ENCODE results near the gene FSHR. TPM values are rescaled to one million over a fixed set of nuclear protein-coding genes. Genes with fewer than 3 reads are reported as not detected.

The FSHR gene
- total RNA-seq, 2 donors from 2014 or later = not detected

DNA sequence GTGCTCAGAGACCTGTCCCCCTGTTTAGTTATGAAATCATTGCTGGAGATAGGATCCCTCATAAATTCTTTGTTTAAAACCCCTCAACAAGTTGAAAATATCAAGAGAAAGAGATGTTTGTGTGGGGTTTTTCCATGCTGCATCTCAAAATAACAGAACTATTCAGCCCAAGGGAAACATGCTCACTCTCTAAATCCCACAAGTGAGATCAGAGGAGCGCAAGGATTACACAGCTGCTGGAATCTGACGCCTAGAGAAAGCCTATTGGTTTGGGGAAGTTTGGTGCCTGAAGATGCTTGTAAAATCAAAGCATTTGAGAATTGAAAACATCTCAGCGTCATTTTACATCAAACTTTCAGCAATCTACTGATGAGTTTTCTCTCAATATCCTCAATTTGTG, 7.9 kb downstream of the FSHR start:
- Mint-ChIP-seq H3K9me3 (peaks cover 5 to 10% of the 10 kb centered on the region in 2 donors), H3K27ac (no peak overlapping the region), H3K36me3 (no peaks in the 10 kb centered on the region)
- ATAC-seq = no peak
- no peak for DNase-seq (ENCODE audit: low spot score in 2 of 2)

- DNase-seq (ENCODE audit: low spot score in 2 of 2) (no peak), ATAC-seq (no peak)
- Mint-ChIP-seq H3K9me3 (peaks cover 17% of the 10 kb centered on the region in 2 donors), H3K27ac (no peak overlapping the region), H3K36me3 (no peaks in the 10 kb centered on the region)
These were observed 22.5 kb downstream of the FSHR start for GRCh38 chr2:49131801-49132200.

GRCh38 chr2:49129034-49129433, 25.3 kb downstream of the FSHR start:
- DNase-seq (ENCODE audit: low spot score in 2 of 2) (no peak), ATAC-seq (no peak)
- Mint-ChIP-seq H3K36me3 (no peaks in the 10 kb centered on the region), H3K27ac (no peak overlapping the region), H3K9me3 (peaks cover 17 to 24% of the 10 kb centered on the region in 2 donors)

DNA sequence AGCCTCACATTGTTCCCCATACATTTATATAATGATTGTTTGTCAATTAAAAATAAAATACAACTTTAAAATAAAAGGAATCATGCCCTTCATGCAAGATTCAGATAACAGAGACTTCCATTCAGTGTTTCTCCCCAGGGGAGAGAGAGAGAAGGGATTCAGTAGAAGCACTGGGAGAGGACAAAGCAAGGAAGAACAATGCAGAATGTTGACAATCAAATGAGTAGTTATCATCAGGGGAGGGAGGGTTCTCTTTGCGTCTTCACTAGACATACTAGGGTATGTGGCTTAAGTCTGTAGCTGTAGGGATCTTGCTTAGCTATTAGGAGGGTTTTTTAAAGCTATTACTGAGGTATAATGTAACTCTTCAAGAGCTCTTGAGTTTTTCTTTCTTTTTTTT, 30.7 kb downstream of the FSHR start:
- ATAC-seq (no peak), DNase-seq (ENCODE audit: low spot score in 2 of 2) (no peak)
- Mint-ChIP-seq H3K36me3 (no peaks in the 10 kb centered on the region), H3K27ac (no peak overlapping the region), H3K9me3 (peaks cover 12 to 14% of the 10 kb centered on the region in 2 donors)

GRCh38 chr2:49122107-49122506, 32.2 kb downstream of the FSHR start:
- DNase-seq (ENCODE audit: low spot score in 2 of 2) (no peak), ATAC-seq (no peak)
- Mint-ChIP-seq H3K27ac (no peak overlapping the region), H3K9me3 (peaks cover 8 to 21% of the 10 kb centered on the region in 2 donors), H3K36me3 (no peaks in the 10 kb centered on the region)

DNA sequence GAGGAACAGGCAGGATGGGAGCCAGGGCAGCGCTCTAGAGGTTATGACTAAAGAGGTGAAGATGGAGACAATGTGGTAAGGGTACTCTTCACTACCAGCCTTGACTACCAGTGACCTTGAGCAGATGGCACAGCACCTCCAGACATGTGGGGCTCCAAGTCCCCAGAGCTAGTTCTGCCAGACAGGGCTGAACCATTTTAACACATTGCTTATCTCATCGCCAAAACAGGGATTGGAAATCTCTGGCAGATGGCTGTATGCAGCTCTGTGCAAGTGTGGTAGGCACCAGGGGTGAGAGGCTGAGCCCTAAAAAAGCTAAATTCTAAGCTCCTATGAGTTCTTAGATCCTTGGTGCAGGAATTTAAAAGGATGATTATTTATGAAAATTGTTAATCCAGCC, 41.3 kb downstream of the FSHR start:
- no peaks in the 10 kb centered on the region for H3K36me3 Mint-ChIP-seq
- ATAC-seq (no peak), DNase-seq (ENCODE audit: low spot score in 2 of 2) (no peak)
- peaks cover 8 to 14% of the 10 kb centered on the region in 2 donors for H3K9me3 Mint-ChIP-seq
- H3K27ac Mint-ChIP-seq = no peak overlapping the region

DNA sequence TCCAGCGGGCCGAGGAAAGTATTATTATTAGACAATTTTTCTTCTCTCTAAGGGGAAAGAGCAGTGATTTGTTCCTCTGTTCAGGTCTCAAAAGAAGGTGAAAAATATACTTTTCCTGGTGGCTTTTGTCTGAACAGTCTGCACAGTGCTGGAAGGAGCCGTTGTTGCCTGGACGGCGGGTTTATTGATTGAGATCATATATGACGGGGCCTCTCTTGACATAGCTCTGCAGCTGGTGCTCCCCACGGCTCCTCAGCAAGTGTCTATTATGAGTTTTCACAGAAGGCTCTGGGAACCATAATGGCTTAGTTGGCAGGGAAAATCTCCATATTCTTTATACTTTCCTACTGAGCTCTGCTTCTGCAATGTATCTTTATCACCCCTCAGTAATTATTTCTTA, 42.9 kb downstream of the FSHR start:
- H3K36me3 Mint-ChIP-seq = no peaks in the 10 kb centered on the region
- no peak overlapping the region for H3K27ac Mint-ChIP-seq
- DNase-seq (ENCODE audit: low spot score in 2 of 2) = no peak
- no peak for ATAC-seq
- peaks cover 8 to 12% of the 10 kb centered on the region in 2 donors for H3K9me3 Mint-ChIP-seq

- ATAC-seq = no peak
- Mint-ChIP-seq H3K27ac (no peak overlapping the region), H3K36me3 (no peaks in the 10 kb centered on the region), H3K9me3 (peaks cover 8 to 13% of the 10 kb centered on the region in 2 donors)
- DNase-seq (ENCODE audit: low spot score in 2 of 2) = no peak
These were observed 43.3 kb downstream of the FSHR start for GRCh38 chr2:49111006-49111405.

GRCh38 chr2:49110571-49110970, 43.7 kb downstream of the FSHR start:
- Mint-ChIP-seq H3K27ac (no peak overlapping the region), H3K36me3 (no peaks in the 10 kb centered on the region)
- ATAC-seq = no peak

GRCh38 chr2:49108851-49109250, 45.5 kb downstream of the FSHR start:
- Mint-ChIP-seq H3K9me3 (peaks cover 3 to 15% of the 10 kb centered on the region in 2 donors), H3K27ac (no peak overlapping the region), H3K36me3 (no peaks in the 10 kb centered on the region)
- ATAC-seq (no peak), DNase-seq (ENCODE audit: low spot score in 2 of 2) (no peak)

More at GRCh38 chr2:49110571-49110970, 43.7 kb downstream of the FSHR start:
- H3K9me3 Mint-ChIP-seq = peaks cover 5 to 11% of the 10 kb centered on the region in 2 donors
- no peak for DNase-seq (ENCODE audit: low spot score in 2 of 2)

DNA sequence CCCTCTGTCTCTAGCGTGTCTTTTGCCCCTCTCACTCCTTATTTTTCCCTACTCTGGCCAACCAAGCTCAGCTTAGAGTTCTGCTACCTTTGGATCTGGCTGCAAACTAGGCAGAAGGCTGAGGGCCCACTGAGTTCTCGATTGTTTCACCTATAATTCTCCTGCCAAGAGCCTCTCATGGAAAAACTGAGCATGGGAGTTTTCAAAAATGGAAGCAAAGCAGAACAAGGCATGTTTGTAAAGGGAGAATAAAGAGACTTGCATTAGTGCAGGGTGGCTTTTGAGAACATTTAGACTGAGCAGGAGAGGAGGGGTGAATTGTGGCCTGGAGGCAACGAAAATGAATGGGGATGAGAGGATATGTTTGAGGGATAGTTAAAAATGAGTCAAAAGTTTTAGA, 45.9 kb downstream of the FSHR start:
- H3K27ac Mint-ChIP-seq = no peak overlapping the region
- ATAC-seq (no peak), DNase-seq (ENCODE audit: low spot score in 2 of 2) (no peak)
- H3K36me3 Mint-ChIP-seq = no peaks in the 10 kb centered on the region
- peaks cover 3 to 15% of the 10 kb centered on the region in 2 donors for H3K9me3 Mint-ChIP-seq

- Mint-ChIP-seq H3K27ac (no peak overlapping the region), H3K36me3 (no peaks in the 10 kb centered on the region), H3K9me3 (peaks cover 9 to 23% of the 10 kb centered on the region in 2 donors)
- no peak for ATAC-seq
- no peak for DNase-seq (ENCODE audit: low spot score in 2 of 2)
These were observed 48.8 kb downstream of the FSHR start for GRCh38 chr2:49105506-49105905.

DNA sequence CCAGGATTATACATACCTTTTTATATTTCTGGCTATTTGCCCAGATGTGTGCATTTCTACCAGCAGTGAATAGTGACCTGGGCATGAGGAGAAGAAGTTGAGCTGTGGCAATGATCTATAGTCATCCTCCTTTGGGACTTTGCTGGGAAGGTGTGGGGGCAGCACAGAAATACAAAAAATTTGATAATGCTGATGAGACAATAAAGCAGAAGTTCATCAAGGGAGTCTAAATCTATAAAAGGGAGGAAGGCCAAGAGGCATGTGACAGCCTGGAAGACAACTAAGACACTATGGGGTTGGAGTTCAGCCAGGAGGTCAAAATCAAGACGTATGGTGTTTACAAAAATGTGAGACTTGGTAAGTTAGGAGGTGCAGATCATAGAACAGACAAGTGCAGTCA, 52.2 kb downstream of the FSHR start:
- ATAC-seq (no peak), DNase-seq (ENCODE audit: low spot score in 2 of 2) (no peak)
- no peak overlapping the region for H3K27ac Mint-ChIP-seq
- H3K9me3 Mint-ChIP-seq = peaks cover 13 to 21% of the 10 kb centered on the region in 2 donors
- no peaks in the 10 kb centered on the region for H3K36me3 Mint-ChIP-seq

- H3K27ac Mint-ChIP-seq = no peak overlapping the region
- no peaks in the 10 kb centered on the region for H3K36me3 Mint-ChIP-seq
- peaks cover 4 to 9% of the 10 kb centered on the region in 2 donors for H3K9me3 Mint-ChIP-seq
- DNase-seq (ENCODE audit: low spot score in 2 of 2) = no peak
- ATAC-seq = no peak
These were observed 73.6 kb downstream of the FSHR start for GRCh38 chr2:49080681-49081080.

DNA sequence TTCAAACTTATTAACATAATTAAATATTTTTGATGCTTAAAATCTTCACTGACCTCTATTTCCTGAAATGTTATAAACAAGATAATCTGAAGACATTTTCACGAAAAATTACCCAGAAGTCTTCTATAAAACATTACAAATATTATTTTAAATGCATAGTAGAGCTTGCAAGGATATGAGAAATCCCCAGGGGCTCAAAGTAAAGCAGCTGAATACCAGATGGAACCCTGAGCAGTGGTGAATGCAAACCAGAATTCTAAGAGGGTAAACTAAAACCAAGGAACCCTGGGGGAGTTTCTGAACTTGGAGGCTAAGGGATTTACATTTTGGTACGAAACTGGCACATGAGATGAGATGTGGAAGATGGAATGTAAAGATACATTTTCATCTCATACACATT, 83.6 kb downstream of the FSHR start:
- peaks cover 0 to 4% of the 10 kb centered on the region in 2 donors for H3K36me3 Mint-ChIP-seq
- H3K9me3 Mint-ChIP-seq = peaks cover 9% of the 10 kb centered on the region in 2 donors
- no peak overlapping the region for H3K27ac Mint-ChIP-seq
- no peak for ATAC-seq
- DNase-seq (ENCODE audit: low spot score in 2 of 2) = no peak

DNA sequence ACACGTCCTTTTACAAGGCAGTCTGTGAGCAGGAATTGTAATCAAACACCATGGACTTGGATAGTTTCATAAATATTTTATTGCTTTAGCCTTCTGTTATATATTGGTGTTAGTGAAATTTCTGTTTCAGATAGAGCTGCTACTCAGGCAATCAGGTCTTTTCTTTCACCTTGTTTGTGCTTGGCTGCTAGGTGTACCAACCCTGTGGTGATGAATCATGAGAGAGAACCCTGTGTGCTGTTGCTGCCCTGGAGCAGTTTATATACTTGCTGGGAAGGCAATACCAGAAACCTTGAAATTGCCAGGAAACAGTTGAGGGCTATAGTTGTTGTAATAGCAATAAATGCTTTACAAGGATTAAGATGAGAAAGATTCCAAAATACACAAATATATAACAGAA, 84.5 kb downstream of the FSHR start:
- ATAC-seq (no peak), DNase-seq (ENCODE audit: low spot score in 2 of 2) (no peak)
- no peak overlapping the region for H3K27ac Mint-ChIP-seq
- peaks cover 0 to 4% of the 10 kb centered on the region in 2 donors for H3K36me3 Mint-ChIP-seq
- peaks cover 9% of the 10 kb centered on the region in 2 donors for H3K9me3 Mint-ChIP-seq

GRCh38 chr2:49068613-49069012, 85.7 kb downstream of the FSHR start:
- no peak for DNase-seq (ENCODE audit: low spot score in 2 of 2)
- Mint-ChIP-seq H3K9me3 (peaks cover 9% of the 10 kb centered on the region in 2 donors), H3K27ac (no peak overlapping the region), H3K36me3 (peaks cover 0 to 4% of the 10 kb centered on the region in 2 donors)
- no peak for ATAC-seq

DNA sequence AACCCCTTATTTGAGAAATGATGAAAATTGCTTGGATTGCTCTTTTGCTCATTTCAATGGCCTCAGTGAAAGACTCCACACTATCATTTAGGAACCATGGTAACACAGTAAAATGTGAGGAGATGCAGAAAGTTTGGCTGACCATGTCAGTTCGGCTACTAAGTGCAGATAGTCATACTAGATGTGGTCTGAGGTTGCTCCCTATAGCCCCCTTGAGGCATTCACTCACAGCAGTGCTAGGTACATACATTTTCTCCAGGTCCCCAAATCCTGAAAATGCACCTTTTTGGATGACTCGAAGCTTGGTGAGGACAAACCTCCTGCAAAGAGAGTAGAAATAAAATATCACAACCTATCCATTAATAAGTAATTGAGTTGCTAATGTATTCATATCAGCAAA, 86.3 kb downstream of the FSHR start:
- peaks cover 0 to 4% of the 10 kb centered on the region in 2 donors for H3K36me3 Mint-ChIP-seq
- no peak overlapping the region for H3K27ac Mint-ChIP-seq
- DNase-seq (ENCODE audit: low spot score in 2 of 2) = no peak
- peaks cover 9% of the 10 kb centered on the region in 2 donors for H3K9me3 Mint-ChIP-seq
- ATAC-seq = no peak

- ATAC-seq = no peak
- no peak for DNase-seq (ENCODE audit: low spot score in 2 of 2)
- peaks cover 4 to 31% of the 10 kb centered on the region in 2 donors for H3K9me3 Mint-ChIP-seq
- H3K27ac Mint-ChIP-seq = no peak overlapping the region
- H3K36me3 Mint-ChIP-seq = peaks cover 0 to 15% of the 10 kb centered on the region in 2 donors
These were observed 101.2 kb downstream of the FSHR start for GRCh38 chr2:49053156-49053555.
